IMR-90 (cell line): ENCODE data around the gene SP140L. TPM values are rescaled to one million over a fixed set of nuclear protein-coding genes. Genes with fewer than 3 reads are reported as not detected.

Experiments used
- ATAC-seq: fragments of 200-7000 bp; cut with Tn5 transposase; 2 replicates; pipeline ENCODE4 v1.9.1; 2020; ENCODE audit warnings: low read depth, mild to moderate bottlenecking, moderate library complexity
- BruUV-seq: library from RNA; stranded (reverse); fragments of 400-500 nt; replicated peaks from 2 replicates; lab custom pipeline; 2021; lab: Mats Ljungman, UMichigan
- CTCF ChIA-PET: fragments of 300-600 bp; formaldehyde crosslinking; extraction: SDS; loops from one replicate; lab custom pipeline; 2021; ENCODE audit warnings: antibody characterized with exemption; lab: Yijun Ruan, JAX
- POLR2A ChIA-PET: fragments of 300-600 bp; sonication (Branson Sonifier 250); formaldehyde crosslinking; loops from one replicate; lab custom pipeline; 2022; ENCODE audit warnings: antibody characterized with exemption; ENCODE audit not compliant: unreplicated experiment; lab: Charles Lee
- DNase-seq: peaks from one replicate; pipeline ENCODE4 v3.0.0; 2013
- H2AFZ ChIP-seq: replicated peaks from 2 replicates; pipeline ENCODE3; 2013; ENCODE audit warnings: low read length, mild to moderate bottlenecking; ENCODE audit not compliant: poor library complexity
- H2AK5ac ChIP-seq: 2 replicates; pipeline ENCODE4 v1.6.1; 2013; ENCODE audit warnings: low read depth, low read length, inconsistent platforms
- H2AK9ac ChIP-seq: replicated peaks from 2 replicates; pipeline ENCODE3; 2013; ENCODE audit warnings: mild to moderate bottlenecking, low read depth, low read length, moderate library complexity; ENCODE audit not compliant: poor library complexity
- H2BK120ac ChIP-seq: 2 replicates; pipeline ENCODE4 v1.6.1; 2013; ENCODE audit warnings: low read depth, low read length, inconsistent platforms
- H2BK15ac ChIP-seq: 3 replicates; pipeline ENCODE4 v1.6.1; 2013; ENCODE audit warnings: low read depth, low read length, inconsistent platforms
- H2BK20ac ChIP-seq: 2 replicates; pipeline ENCODE4 v1.6.1; 2013; ENCODE audit warnings: low read depth, mild to moderate bottlenecking, inconsistent platforms, low read length, moderate library complexity
- H2BK5ac ChIP-seq: 2 replicates; pipeline ENCODE4 v1.6.1; 2013; ENCODE audit warnings: mild to moderate bottlenecking, low read depth, low read length, inconsistent platforms; ENCODE audit not compliant: poor library complexity, severe bottlenecking
- H3K14ac ChIP-seq: replicated peaks from 2 replicates; pipeline ENCODE4 v1.6.1; 2013; ENCODE audit warnings: low read depth, low read length, inconsistent platforms
- H3K18ac ChIP-seq: 2 replicates; pipeline ENCODE4 v1.6.1; 2013; ENCODE audit warnings: low read depth, low read length, control low read depth
- H3K23ac ChIP-seq: 2 replicates; pipeline ENCODE4 v1.6.1; 2013; ENCODE audit warnings: low read depth, low read length, inconsistent platforms
- H3K27ac ChIP-seq: 2 replicates; pipeline ENCODE4 v1.5.1; 2013; ENCODE audit warnings: mild to moderate bottlenecking, control low read depth, low read length; ENCODE audit not compliant: insufficient read depth
- H3K27me3 ChIP-seq: 2 replicates; pipeline ENCODE4 v1.6.1; 2013; ENCODE audit warnings: low read length; ENCODE audit not compliant: control insufficient read depth, insufficient read depth
- H3K36me3 ChIP-seq: 2 replicates; pipeline ENCODE4 v1.6.1; 2013; ENCODE audit warnings: low read length, mixed read lengths; ENCODE audit not compliant: control insufficient read depth, insufficient read depth
- H3K4ac ChIP-seq: 2 replicates; pipeline ENCODE4 v1.6.1; 2013; ENCODE audit warnings: low read depth, low read length, inconsistent platforms
- H3K4me1 ChIP-seq: 2 replicates; pipeline ENCODE4 v1.6.1; 2013; ENCODE audit warnings: low read length, mixed read lengths; ENCODE audit not compliant: control insufficient read depth, insufficient read depth
- H3K4me2 ChIP-seq: 2 replicates; pipeline ENCODE4 v1.6.1; 2013; ENCODE audit warnings: low read depth, mild to moderate bottlenecking, control low read depth, low read length, moderate library complexity
- H3K4me3 ChIP-seq: 2 replicates; pipeline ENCODE4 v1.5.1; 2013; ENCODE audit warnings: low read depth, mild to moderate bottlenecking, control low read depth, low read length, moderate library complexity; ENCODE audit not compliant: insufficient read depth
- H3K56ac ChIP-seq: 2 replicates; pipeline ENCODE4 v1.6.1; 2013; ENCODE audit warnings: low read length, inconsistent platforms; ENCODE audit not compliant: insufficient read depth; ENCODE audit errors: extremely low read depth
- H3K79me1 ChIP-seq, 2 experiments: 2 replicates each; pipeline ENCODE4 v1.6.1; 2013; ENCODE audit warnings: low read length in 2 of 2, inconsistent platforms in 1 of 2, low read depth in 1 of 2
- H3K9ac ChIP-seq: 2 replicates; pipeline ENCODE4 v1.6.1; 2013; ENCODE audit warnings: low read depth, low read length, control low read depth
- H3K9me1 ChIP-seq: 2 replicates; pipeline ENCODE4 v1.6.1; 2013; ENCODE audit warnings: low read length, inconsistent platforms; ENCODE audit not compliant: insufficient read depth
- H3K9me3 ChIP-seq: 2 replicates; pipeline ENCODE4 v1.6.1; 2013; ENCODE audit warnings: low read length; ENCODE audit not compliant: control insufficient read depth, insufficient read depth
- H4K20me1 ChIP-seq: 2 replicates; pipeline ENCODE4 v1.6.1; 2013; ENCODE audit warnings: low read length, inconsistent platforms; ENCODE audit not compliant: insufficient read depth
- H4K5ac ChIP-seq: 2 replicates; pipeline ENCODE4 v1.6.1; 2013; ENCODE audit warnings: mild to moderate bottlenecking, low read depth, low read length, control low read depth
- H4K8ac ChIP-seq, 2 experiments: 2 replicates each; pipeline ENCODE4 v1.6.1; 2013; ENCODE audit warnings: low read depth in 2 of 2, low read length in 2 of 2, control low read depth in 1 of 2, inconsistent platforms in 1 of 2
- H4K91ac ChIP-seq: 2 replicates; pipeline ENCODE4 v1.6.1; 2013; ENCODE audit warnings: low read depth, low read length, inconsistent platforms; ENCODE audit not compliant: insufficient read depth
- CHD1 ChIP-seq: IDR thresholded peaks from 2 replicates; pipeline ENCODE4 v1.6.1; 2012; ENCODE audit warnings: low read depth, low read length, improper control_type of control experiment
- NFE2L2 ChIP-seq: fragments of 150-350 bp; IDR thresholded peaks from 2 replicates; pipeline ENCODE4 v1.6.1; 2016; ENCODE audit warnings: low read depth, mild to moderate bottlenecking, low read length
- RCOR1 ChIP-seq: IDR thresholded peaks from 2 replicates; pipeline ENCODE4 v1.6.1; 2012; ENCODE audit warnings: mild to moderate bottlenecking, low read length, improper control_type of control experiment; ENCODE audit not compliant: insufficient replicate concordance
- RFX5 ChIP-seq: IDR thresholded peaks from 2 replicates; pipeline ENCODE4 v1.8.0; 2012; ENCODE audit warnings: low read depth, mild to moderate bottlenecking, low read length, moderate library complexity
- WGBS, 2 experiments: methylation state at CpG; one replicate each; pipeline versions ENCODE4 v1.1.5 to v1.1.7; 2013; ENCODE audit warnings: missing lambda C conversion rate in 2 of 2; ENCODE audit not compliant: insufficient read length in 1 of 2; ENCODE audit errors: extremely low coverage in 2 of 2; 5-methylcytosine and 5-hydroxymethylcytosine counted together
- dilution Hi-C: fragments of 300-500 bp; cut with HindIII; formaldehyde crosslinking; loops from one replicate; pipeline ENCODE4 v1.14.3; 2018; ENCODE audit warnings: low sequenced_read_pairs; ENCODE audit not compliant: unreplicated experiment
- in situ Hi-C: fragments of 300-500 bp; cut with MboI; formaldehyde crosslinking; loops from 3 replicates; pipeline ENCODE4 v1.14.3; 2019; ENCODE audit warnings: low sequenced_read_pairs, inconsistent platforms, mixed read lengths
- intact Hi-C: fragments of 100-400 bp; cut with micrococcal nuclease; formaldehyde crosslinking; loops from 2 replicates; pipeline ENCODE4 v1.10.0; 2022
- polyA plus RNA-seq, 3 experiments: library from polyadenylated mRNA; depleted of rRNA; stranded (reverse); fragments of >200 nt; gene quantifications; 2 replicates each; pipeline ENCODE4 v1.2.3, GENCODE V29; 2012; ENCODE audit warnings: low replicate concordance in 1 of 3
- total RNA-seq: library from RNA; depleted of rRNA; stranded (reverse); fragments of >200 nt; gene quantifications from 2 replicates; pipeline ENCODE4 v1.2.3, GENCODE V29; 2012
- TF ChIP-seq, protein P1 (sequence below): fragments of 150-350 bp; IDR thresholded peaks from 2 replicates; pipeline ENCODE4 v1.6.1; 2017; ENCODE audit warnings: mild to moderate bottlenecking, antibody characterized with exemption, low read length, low read depth

The SP140L gene
- total and polyA plus RNA-seq, 2 of the 4 experiments (the other 2 are of a cell fraction): 5.4 to 11.2 TPM

- ChIA-PET CTCF (no interaction called here), POLR2A (no interaction called here)
- H2BK120ac ChIP-seq: no peak overlapping the region
- no peak overlapping the region for H3K23ac ChIP-seq
- no peaks in the 10 kb centered on the region for H3K4me1 ChIP-seq
- no peak overlapping the region for H4K91ac ChIP-seq
- no peak overlapping the region for H3K14ac ChIP-seq
- WGBS, 2 experiments: no CpG with 5 or more reads among the region's 3 CpGs
- no peaks in the 10 kb centered on the region for H3K36me3 ChIP-seq
- H4K20me1 ChIP-seq: no peaks in the 10 kb centered on the region
- H2BK20ac ChIP-seq: no peak overlapping the region
- H3K18ac ChIP-seq: no peak overlapping the region
- no peak overlapping the region for H4K5ac ChIP-seq
- H3K9me1 ChIP-seq: no peaks in the 10 kb centered on the region
- intact Hi-C loops: no loop called here
- no peak for DNase-seq
- ATAC-seq: no peak
- no peak overlapping the region for H2BK5ac ChIP-seq
- no peak overlapping the region for H2AFZ ChIP-seq
- H2AK5ac ChIP-seq: no peak overlapping the region
- H3K27ac ChIP-seq: no peak overlapping the region
- BruUV-seq: no TSS peak
- no peaks in the 10 kb centered on the region for H3K9me3 ChIP-seq
- no peak overlapping the region for H3K9ac ChIP-seq
- no peak overlapping the region for H3K56ac ChIP-seq
- H3K4ac ChIP-seq: no peak overlapping the region
- no peak overlapping the region for H4K8ac ChIP-seq
- no peak overlapping the region for H2BK15ac ChIP-seq
- H3K4me3 ChIP-seq: no peak overlapping the region
- no peak overlapping the region for H2AK9ac ChIP-seq
- TF ChIP-seq, protein P1, sequence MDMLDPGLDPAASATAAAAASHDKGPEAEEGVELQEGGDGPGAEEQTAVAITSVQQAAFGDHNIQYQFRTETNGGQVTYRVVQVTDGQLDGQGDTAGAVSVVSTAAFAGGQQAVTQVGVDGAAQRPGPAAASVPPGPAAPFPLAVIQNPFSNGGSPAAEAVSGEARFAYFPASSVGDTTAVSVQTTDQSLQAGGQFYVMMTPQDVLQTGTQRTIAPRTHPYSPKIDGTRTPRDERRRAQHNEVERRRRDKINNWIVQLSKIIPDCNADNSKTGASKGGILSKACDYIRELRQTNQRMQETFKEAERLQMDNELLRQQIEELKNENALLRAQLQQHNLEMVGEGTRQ: no peak
- TF ChIP-seq RCOR1 (no peak), CHD1 (no peak), RFX5 (no peak), NFE2L2 (no peak)
- in situ Hi-C loops: no loop called here
- H3K4me2 ChIP-seq: no peak overlapping the region
- dilution Hi-C loops: no loop called here
- H3K27me3 ChIP-seq: no peaks in the 10 kb centered on the region
- H3K79me1 ChIP-seq: no peaks in the 10 kb centered on the region
Measured at GRCh38 chr2:230317366-230317765, 9.6 kb upstream of the SP140L start.
